ENCODE results near the gene PSMB2. TPM values are rescaled to one million over a fixed set of nuclear protein-coding genes. Genes with fewer than 3 reads are reported as not detected.

The PSMB2 gene
- total and polyA plus RNA-seq, 10 of the 15 experiments (the other 5 are each of a cell fraction or from before 2014, with no cell fraction given): 71.7 to 299 (median 145) TPM

GRCh38 chr1:35573198-35574124 lies 67.9 kb downstream of the PSMB2 start, which contains the start of gene TFAP2E:
TSS of gene TFAP2E (plus strand) at chr1:35573314. CDS start at chr1:35573578, 264 bp downstream.
- ChIA-PET POLR2A (no interaction called here), SMC1A (ENCODE audit: uncharacterized antibody, unreplicated experiment) (interaction anchor here (2.0 kb wide), 1 partner anchor 142 kb away, joined by 4 read pairs; no protein-coding TSS in a partner anchor), CTCF (interaction anchor here (1.2 to 7.1 kb wide), 3 partner anchors 142 to 158 kb away, joined by 4 to 104 read pairs (median 41); no protein-coding TSS in a partner anchor), RAD21 (ENCODE audit: unreplicated experiment) (interaction anchor here (1.3 to 2.4 kb wide), 2 partner anchors 142 to 156 kb away, joined by 3 to 13 read pairs; no protein-coding TSS in a partner anchor)
- FAIRE-seq: no peak
- no peak within 1 kb of the TSS; the same call in 1 of the 2 replicates for H3K4me3 ChIP-seq
- H4K20me1 ChIP-seq (ENCODE audit: control insufficient read depth, insufficient read depth): no peaks in the 10 kb centered on the region
- no peak for DNase-seq (ENCODE audit: low read depth, low spot score)
- TF ChIP-seq MYB (IDR thresholded peaks at IDR 0.05; ENCODE audit: borderline replicate concordance, low read depth, low read length) (no peak), SMAD5 (IDR thresholded peaks at IDR 0.05; ENCODE audit: low read depth) (no peak), ZBTB33 (IDR thresholded peaks at IDR 0.05) (no peak), PML (IDR thresholded peaks at IDR 0.05; ENCODE audit: low read length) (no peak)
- H3K79me2 ChIP-seq (ENCODE audit: control insufficient read depth, insufficient read depth, low read length): no peaks in the 10 kb centered on the region; the same call in 1 of the 2 replicates
- BruUV-seq (replicated peaks): no TSS peak
- no peaks in the 10 kb centered on the region for H3K36me3 ChIP-seq (ENCODE audit: control insufficient read depth in 2 of 2, insufficient read depth in 2 of 2, low read length in 1 of 2)
- H3K27ac ChIP-seq (ENCODE audit: control insufficient read depth, insufficient read depth): no peak within 1 kb of the TSS
- no peak within 1 kb of the TSS for H2AFZ ChIP-seq (ENCODE audit: control insufficient read depth, low read depth, low read length)
- intact Hi-C loops (cut with micrococcal nuclease; ENCODE audit: unreplicated experiment) (no loop called here), in situ Hi-C loops (cut with MboI) (no loop called here)
- 31% methylated on average over 79 of the region's 95 CpGs for WGBS (ENCODE audit: insufficient coverage, insufficient replicate concordance, low lambda C conversion rate, missing lambda C conversion rate)
- peaks cover 15% of the 10 kb centered on the region for H3K4me1 ChIP-seq (ENCODE audit: control insufficient read depth, insufficient read depth, low read length)
- ATAC-seq: no peak
- H3K9me3 ChIP-seq (replicated peaks; ENCODE audit: control insufficient read depth, insufficient read depth, low read length): no peaks in the 10 kb centered on the region
- peak within 1 kb of the TSS; percentile 59; the same call in 1 of the 2 replicates for H3K4me2 ChIP-seq (ENCODE audit: control insufficient read depth, insufficient read depth)
- H3K9ac ChIP-seq (ENCODE audit: control insufficient read depth, insufficient read depth, low read length): no peak within 1 kb of the TSS
- H3K27me3 ChIP-seq (replicated peaks in 1 of 2; ENCODE audit: control insufficient read depth in 2 of 2, insufficient read depth in 2 of 2, low read length in 1 of 2): peaks cover 0 to 2% of the 10 kb centered on the region in 2 experiments; a peak in 2 of 4 replicates
